ENCODE measurements around the gene GPX6.

DNA sequence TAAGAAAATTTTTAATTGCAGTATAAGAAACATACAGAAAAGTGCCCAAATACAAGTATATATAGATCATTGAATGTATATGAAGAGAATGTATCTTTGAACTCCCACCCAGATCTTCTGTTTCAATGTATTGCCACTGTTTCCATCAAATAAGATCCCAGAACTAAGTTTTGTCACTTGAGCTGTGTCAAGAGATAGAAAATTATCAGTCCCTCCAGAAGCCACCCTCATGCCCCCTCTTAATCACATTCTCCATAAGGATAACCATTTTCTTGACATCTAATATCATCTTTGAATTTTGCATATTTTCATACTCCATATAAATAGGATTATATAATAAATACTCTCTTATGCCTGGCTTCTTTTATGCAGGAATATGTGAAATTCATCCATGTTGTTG is 30.4 kb upstream of the GPX6 start:
- TF ChIP-seq POLR2A (IDR thresholded peaks at IDR 0.05; ENCODE audit: low read depth, low read length), result no peak
- TF ChIP-seq EZH2 (IDR thresholded peaks at IDR 0.05; ENCODE audit: borderline replicate concordance, low read depth, low read length, severe bottlenecking), result no peak

Measured in endothelial cell of umbilical vein (primary cell).